H7 (cell line): ENCODE measurements around the gene USP2. TPM values are rescaled to one million over a fixed set of nuclear protein-coding genes. Genes with fewer than 3 reads are reported as not detected.

Experiments
- DNase-seq: peaks from one replicate; pipeline ENCODE4 v3.0.0; 2012
- H3K27me3 ChIP-seq: 2 replicates; pipeline ENCODE4 v1.6.0; 2011; ENCODE audit warnings: mild to moderate bottlenecking, low read length; ENCODE audit not compliant: control insufficient read depth, insufficient read depth
- H3K36me3 ChIP-seq: replicated peaks from 2 replicates; pipeline ENCODE4 v1.5.1; 2011; ENCODE audit warnings: low read length; ENCODE audit not compliant: control insufficient read depth, insufficient read depth
- H3K4me3 ChIP-seq: 2 replicates; pipeline ENCODE4 v1.5.1; 2011; ENCODE audit warnings: low read depth, mild to moderate bottlenecking, control low read depth, low read length, moderate library complexity; ENCODE audit not compliant: insufficient read depth
- total RNA-seq: library from RNA; depleted of rRNA; stranded (reverse); fragments of >200 nt; shearing (Covaris generic); gene quantifications from 2 replicates; pipeline ENCODE4 v1.2.3, GENCODE V29; 2014; rRNA removed

The USP2 gene, protein sequence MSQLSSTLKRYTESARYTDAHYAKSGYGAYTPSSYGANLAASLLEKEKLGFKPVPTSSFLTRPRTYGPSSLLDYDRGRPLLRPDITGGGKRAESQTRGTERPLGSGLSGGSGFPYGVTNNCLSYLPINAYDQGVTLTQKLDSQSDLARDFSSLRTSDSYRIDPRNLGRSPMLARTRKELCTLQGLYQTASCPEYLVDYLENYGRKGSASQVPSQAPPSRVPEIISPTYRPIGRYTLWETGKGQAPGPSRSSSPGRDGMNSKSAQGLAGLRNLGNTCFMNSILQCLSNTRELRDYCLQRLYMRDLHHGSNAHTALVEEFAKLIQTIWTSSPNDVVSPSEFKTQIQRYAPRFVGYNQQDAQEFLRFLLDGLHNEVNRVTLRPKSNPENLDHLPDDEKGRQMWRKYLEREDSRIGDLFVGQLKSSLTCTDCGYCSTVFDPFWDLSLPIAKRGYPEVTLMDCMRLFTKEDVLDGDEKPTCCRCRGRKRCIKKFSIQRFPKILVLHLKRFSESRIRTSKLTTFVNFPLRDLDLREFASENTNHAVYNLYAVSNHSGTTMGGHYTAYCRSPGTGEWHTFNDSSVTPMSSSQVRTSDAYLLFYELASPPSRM
- total RNA-seq = 2.7 and 2.8 TPM in 2 replicates

DNA sequence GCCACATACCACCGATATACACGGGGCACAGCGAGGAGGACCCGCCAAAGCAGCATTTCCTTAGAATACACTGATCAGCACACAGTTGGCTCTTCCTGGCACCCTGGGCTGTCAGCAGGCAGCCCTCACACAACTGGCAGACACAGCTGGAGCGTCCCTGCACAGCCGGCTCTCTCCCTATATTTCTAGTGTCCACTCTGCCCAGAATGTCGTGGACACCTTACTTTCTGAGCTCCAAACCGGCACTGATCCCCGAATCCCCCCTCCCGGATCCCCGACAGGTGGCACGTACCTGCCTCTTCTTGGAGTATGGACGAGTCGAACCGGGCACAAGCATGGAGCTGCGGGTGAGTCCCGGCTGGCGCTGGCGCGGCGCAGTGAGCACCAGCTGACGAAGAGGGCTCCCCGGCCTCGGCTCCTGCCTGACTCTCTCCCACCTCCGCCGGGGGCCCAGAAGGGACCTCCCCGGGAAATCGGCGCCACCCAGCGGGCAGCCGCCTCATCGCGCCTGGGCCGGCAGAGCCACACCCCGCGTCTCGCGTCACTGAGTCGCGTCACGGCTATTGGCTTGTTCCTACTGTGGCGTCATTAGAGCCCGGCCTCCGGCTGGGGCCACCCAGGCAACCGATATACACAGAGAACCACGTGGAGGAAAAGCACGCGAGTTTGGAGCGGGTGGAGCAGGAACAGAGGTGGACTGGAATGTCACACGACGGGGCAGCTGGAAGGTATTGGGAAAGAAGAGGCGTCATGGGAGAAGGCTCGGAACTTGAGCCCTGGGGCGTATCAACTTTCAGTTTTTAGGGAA is at the start of gene USP2:
Gene USP2 (minus strand): TSS at position 510 of the 808 bp plus-strand sequence. CDS start 8,210 bp downstream, outside the sequence.
- H3K4me3 ChIP-seq = peak within 1 kb of the TSS; percentile 54
- peak; percentile 94 for DNase-seq
- no peaks in the 10 kb centered on the region for H3K36me3 ChIP-seq
- peaks cover 20% of the 10 kb centered on the region for H3K27me3 ChIP-seq

DNA sequence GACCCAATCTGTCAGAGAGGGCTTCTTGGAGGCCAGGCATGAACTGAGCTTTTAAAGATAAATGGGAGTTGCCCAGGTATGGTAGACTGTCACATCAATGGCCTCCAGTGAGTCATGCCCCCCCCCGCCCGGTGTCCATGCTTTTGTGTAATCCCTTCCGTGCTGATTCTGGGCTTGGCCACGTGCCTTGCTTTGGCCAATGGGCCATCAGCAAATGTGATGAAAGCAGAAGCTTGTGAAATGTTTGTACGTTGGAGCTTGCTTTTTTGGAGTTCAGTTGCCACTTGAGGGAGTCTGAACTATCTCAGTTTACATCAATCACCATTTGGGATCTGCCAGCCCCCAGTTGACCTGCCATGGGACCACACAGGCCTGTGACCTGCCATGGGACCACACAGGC is 45.8 kb upstream of the USP2 start:
- Histone ChIP-seq H3K36me3 (no peaks in the 10 kb centered on the region), H3K4me3 (no peak overlapping the region), H3K27me3 (no peaks in the 10 kb centered on the region; the same call in 1 of the 2 replicates)
- no peak for DNase-seq

DNA sequence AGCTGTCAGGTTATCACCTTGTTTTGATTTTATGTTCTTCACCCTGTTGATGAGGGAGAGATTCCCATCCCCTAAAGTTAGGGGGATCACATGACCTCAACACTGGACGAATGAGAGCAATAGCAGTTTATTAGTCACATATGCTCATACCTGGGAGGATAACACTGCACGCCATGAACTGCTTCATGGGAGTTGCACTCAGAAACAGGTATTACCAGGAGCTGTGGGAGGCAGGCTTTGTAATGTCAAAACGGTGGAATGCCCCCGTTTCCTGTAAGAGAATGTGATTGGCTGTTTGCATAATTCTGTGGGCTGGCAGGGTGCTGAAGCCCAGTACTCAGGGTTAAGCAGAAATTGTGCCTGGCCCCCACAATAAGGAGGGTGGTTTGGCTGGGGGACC is 44.7 kb upstream of the USP2 start:
- Histone ChIP-seq H3K27me3 (no peaks in the 10 kb centered on the region; the same call in 1 of the 2 replicates), H3K4me3 (no peak overlapping the region), H3K36me3 (peaks cover 3% of the 10 kb centered on the region)
- DNase-seq = peak; percentile 73

DNA sequence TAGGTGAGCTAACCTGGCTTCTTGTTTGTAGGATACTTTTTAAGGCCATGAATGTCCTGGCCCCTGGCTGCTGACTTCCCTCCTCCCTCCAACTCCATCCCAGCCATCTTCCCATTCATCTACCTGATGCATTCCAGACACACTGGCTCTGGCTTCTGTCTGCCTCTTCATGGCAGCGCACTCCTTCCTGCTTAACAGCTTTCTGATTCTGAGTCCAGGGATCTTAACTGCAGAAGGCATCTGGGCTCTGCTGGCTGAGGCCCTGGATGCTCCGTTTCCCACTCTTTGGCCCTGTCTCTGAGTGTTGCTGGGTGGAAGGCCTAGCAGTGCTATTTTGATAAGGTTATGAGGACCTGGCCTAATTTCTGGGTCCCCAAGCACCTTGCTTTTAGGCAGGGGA is 43.3 kb upstream of the USP2 start:
- DNase-seq = no peak
- no peak overlapping the region for H3K4me3 ChIP-seq
- H3K27me3 ChIP-seq = no peaks in the 10 kb centered on the region; the same call in 1 of the 2 replicates
- H3K36me3 ChIP-seq = peaks cover 16% of the 10 kb centered on the region

DNA sequence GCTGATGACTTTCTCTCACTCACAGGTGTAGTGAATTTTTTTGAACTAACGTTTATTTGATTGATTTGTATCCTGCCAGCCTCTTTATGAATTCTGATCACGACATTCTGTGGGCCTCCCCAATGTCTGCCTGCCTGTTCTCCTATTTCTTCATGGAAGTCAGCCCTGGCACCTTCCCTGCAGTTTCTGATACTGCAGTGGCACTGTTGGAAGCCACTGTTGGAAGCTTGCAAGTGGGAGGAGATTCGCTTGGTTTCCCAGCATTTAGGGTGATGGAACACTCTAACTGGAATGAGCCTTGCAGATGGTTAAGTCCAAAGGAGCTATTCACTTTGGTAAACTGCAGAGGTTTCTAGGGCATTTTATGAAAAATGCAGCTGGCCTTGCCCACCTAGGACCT is 42.8 kb upstream of the USP2 start:
- H3K27me3 ChIP-seq = no peaks in the 10 kb centered on the region; the same call in 1 of the 2 replicates

DNA sequence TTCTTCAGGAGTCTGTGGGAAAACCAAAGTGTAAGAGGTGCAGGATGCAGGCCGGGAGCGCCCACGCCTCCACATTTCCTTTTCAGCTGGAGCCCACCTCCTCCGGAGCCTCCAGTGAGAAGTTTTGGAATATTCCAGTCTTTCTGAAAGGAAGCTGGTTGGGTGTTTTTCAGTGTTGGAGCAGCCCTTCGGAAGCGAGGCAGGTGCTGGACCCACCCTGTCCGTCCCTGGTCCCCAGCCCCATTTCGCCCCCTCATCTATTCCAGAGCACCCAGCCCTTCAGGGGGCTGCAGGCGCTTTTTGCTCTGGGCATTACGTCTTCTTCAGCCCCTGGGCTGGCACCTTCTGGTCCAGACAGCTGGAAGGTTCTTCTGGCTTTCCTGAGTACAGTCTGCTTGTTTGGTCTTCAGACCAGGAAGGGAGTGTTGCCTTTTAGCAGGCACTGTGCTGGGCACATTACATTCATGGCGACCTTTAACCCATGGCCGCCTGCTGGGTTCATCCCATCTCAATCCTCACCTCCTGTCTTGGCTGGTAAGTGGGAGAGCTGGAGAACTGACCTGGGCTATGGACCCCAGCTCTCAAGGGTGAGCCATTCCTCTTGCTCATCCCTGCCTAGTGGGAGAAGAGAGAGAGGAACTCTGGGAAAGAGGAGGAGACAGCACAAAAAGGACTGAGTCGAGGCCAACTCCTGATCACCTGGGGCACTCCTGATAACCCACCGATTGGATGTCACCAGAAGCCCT is 42.2 kb upstream of the USP2 start:
- H3K27me3 ChIP-seq = no peaks in the 10 kb centered on the region; the same call in 1 of the 2 replicates
- H3K4me3 ChIP-seq = peak overlapping the region; percentile 95
- peaks cover 27% of the 10 kb centered on the region for H3K36me3 ChIP-seq

More for the DNA sequence above, 42.8 kb upstream of the USP2 start:
- Histone ChIP-seq H3K36me3 (peaks cover 21% of the 10 kb centered on the region), H3K4me3 (no peak overlapping the region)
- no peak for DNase-seq

DNA sequence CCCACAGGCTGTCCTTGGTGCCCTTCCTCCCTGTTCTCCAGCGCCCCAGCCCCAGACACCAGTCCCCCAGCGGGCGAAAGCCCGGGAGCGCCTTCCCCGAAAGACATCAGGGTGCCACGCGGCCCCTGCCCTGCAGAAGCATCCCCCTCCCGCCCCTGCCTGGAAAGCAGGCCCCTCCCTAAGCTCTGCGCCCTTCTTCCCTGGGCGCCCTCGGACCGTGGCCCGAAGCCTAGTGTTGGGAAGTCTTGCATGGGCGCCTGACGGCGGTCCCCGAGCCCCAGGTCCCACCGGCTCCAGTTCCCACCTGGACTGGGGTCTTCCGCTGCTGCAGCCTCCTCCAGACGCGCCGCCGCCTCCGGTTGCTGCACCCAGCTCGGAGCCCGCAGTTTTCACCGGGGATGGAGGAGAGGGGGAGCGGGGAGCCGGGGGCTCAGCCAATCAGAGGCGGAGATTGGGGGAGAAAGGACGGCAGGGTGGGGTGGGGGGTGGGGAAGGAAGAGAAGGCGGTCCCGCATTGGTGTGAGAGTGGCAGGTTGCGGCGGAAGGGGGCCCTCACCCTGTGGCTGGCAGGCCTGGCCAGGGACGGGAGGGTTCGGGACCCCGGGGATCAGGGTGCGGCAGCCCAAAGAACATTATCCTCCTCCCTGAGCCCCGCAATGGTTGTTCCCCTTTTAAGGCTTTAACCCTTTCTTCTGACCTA is 41.5 kb upstream of the USP2 start, which contains the start of gene THY1:
Gene THY1 (minus strand): TSS at position 364 of the 700 bp plus-strand sequence. CDS start 2,267 bp downstream, outside the sequence.
- peak; percentile 98 for DNase-seq
- H3K36me3 ChIP-seq = peaks cover 29% of the 10 kb centered on the region
- H3K4me3 ChIP-seq = peak within 1 kb of the TSS; percentile 95
- H3K27me3 ChIP-seq = no peaks in the 10 kb centered on the region; the same call in 1 of the 2 replicates

More for the DNA sequence above, 42.2 kb upstream of the USP2 start:
- no peak for DNase-seq

DNA sequence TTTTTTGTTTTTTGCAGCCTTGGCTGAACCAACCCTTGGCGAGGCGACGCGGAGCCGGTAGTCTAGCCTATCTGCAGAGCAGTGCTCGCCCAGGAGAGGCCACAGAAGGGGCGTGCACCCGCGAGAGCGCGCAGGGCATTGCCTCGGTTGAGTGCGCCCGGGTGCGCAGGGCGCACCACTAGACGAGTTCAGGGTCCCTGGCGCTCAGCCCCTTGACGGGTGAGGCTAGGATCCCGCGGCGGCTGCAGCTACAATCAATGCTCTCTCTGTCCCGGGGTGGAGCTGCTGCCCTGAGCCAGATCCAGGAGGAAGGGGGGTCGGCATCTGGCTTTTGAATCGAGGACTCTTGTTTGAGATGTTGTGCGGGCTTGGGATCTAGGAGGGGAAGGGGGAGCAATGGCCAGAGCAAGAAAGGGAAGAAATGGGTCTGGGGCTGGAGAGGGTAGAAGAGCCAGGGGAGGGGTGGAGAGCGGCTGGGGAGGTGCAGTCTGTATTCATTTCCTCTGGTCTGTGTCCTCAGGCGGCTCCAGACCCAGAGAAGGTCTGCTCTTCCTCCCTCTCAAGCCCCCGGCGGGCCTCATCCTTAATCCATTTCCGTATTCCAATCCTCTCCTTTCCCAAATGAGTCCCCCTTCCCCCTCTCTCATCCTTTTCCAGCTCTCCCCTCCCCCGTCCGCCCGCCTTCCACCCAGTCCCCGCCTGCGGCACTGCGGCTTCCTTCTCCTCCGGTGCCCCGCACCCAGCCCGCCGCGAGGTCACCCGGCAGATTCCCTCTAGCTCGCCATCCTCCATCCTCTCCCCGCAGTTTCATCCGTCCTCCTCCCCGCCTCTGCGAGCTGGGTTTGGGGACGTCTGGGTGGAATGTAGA is 40.7 kb upstream of the USP2 start:
- H3K4me3 ChIP-seq = peak overlapping the region; percentile 95
- H3K36me3 ChIP-seq = peaks cover 29% of the 10 kb centered on the region
- H3K27me3 ChIP-seq = no peaks in the 10 kb centered on the region; the same call in 1 of the 2 replicates
- peak; percentile 77 for DNase-seq

DNA sequence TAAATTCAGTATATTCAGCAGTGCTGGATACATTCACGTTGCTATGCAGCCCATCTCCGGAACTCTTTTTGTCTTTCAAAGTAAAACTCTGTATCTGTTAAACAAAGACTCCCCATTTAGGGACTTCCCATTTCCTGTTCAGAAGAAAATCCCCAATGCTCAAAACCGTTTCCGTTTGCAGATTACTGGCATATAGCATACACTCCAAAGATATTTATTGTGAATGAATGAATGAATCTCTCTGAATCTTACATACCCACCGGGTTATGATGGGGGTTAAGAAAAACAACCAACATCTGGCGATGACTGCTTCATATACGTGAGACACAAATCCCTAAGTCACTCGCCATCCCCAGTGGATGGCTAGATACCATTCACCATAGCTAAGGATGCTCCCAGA is 39.9 kb upstream of the USP2 start:
- Histone ChIP-seq H3K27me3 (no peaks in the 10 kb centered on the region; the same call in 1 of the 2 replicates), H3K36me3 (peaks cover 29% of the 10 kb centered on the region), H3K4me3 (peak overlapping the region; percentile 95)
- DNase-seq = no peak

DNA sequence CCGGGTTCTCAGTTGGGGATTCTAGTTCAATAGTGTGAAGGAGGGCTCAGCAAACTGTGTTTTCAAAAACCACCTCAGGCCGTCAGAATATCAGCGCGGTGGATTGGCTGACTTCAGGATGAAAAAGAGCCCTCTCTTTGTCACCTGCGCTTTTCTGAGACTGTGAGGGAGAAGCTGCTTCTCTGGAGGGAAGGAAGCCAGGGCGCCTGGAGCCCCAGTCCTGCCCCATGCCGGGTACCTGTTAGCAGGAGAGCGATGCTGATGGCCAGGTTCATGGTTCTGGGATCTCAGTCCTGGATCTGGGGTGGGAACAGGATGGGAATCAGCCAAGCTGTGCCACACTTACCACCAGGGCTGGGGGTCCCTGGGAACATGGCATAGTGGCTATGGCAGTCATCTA is 39.1 kb upstream of the USP2 start:
- no peaks in the 10 kb centered on the region; the same call in 1 of the 2 replicates for H3K27me3 ChIP-seq
- peaks cover 29% of the 10 kb centered on the region for H3K36me3 ChIP-seq
- no peak for DNase-seq
- peak overlapping the region; percentile 9; the same call in 1 of the 2 replicates for H3K4me3 ChIP-seq

DNA sequence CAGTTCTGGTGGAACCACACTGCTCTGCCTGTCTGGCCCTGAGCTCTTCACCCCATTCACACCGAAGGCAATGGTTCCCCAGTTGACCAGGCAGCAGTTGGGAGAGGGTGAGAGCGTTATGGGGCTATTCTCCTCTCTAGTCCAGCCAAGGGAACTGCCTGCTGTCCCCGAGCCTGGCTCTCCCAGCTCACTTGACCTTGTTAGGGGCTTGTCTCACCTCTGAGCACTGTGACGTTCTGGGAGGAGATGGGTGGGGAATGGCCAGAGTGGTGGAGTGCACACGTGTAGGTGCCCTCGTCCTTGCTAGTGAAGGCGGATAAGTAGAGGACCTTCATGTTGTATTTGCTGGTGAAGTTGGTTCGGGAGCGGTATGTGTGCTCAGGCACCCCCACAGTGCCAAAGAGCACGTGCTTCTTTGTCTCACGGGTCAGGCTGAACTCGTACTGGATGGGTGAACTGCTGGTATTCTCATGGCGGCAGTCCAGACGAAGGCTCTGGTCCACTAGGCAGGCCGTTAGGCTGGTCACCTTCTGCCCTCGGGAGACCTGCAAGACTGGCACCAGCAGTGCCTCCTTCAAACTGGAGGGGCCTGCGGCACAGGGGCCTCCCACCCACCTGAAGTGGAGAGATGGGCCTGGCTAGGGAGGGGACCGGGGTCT is 38.5 kb upstream of the USP2 start:
- DNase-seq = no peak
- Histone ChIP-seq H3K36me3 (peaks cover 29% of the 10 kb centered on the region), H3K4me3 (no peak overlapping the region), H3K27me3 (no peaks in the 10 kb centered on the region; the same call in 1 of the 2 replicates)

DNA sequence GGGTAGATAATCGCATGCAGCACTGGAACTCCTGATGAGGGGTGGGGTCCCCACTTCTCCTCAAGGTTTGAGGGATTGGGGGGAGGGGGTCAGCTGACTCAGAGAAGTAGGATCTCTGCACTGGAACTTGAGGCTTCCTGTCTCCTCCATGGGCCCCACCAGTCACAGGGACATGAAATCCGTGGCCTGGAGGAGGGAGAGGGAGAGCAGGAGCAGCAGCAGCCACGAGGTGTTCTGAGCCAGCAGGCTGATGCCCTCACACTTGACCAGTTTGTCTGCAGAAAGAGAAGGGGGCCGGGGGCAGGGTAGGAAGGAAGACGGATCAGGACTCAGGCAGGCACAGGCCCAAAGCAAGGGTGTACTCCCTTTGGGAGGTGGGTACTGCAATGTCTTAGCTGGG is 37.8 kb upstream of the USP2 start:
- Histone ChIP-seq H3K27me3 (no peaks in the 10 kb centered on the region; the same call in 1 of the 2 replicates), H3K4me3 (no peak overlapping the region), H3K36me3 (peaks cover 29% of the 10 kb centered on the region)
- DNase-seq = peak; percentile 6
